K562 (cell line): ENCODE data around the gene MADCAM1. TPM values are rescaled to one million over a fixed set of nuclear protein-coding genes. Genes with fewer than 3 reads are reported as not detected.

Source experiments
- CREB3 ChIP-seq: fragments of 450-650 bp; conservative IDR thresholded peaks from 2 replicates; pipeline ENCODE4 v1.6.1; 2016; ENCODE audit warnings: missing genetic modification characterization, low read depth, mild to moderate bottlenecking, missing compliant biosample characterization, moderate library complexity
- CSDE1 ChIP-seq, 2 experiments: fragments of 450-650 bp; IDR thresholded peaks; 2 replicates each; pipeline ENCODE4 v1.6.1; 2016; ENCODE audit warnings: mild to moderate bottlenecking in 1 of 2
- FOSL1 ChIP-seq: fragments of 200-800 bp; sonication (Bioruptor generic); conservative IDR thresholded peaks from 2 replicates; pipeline ENCODE4 v1.6.1; 2016; ENCODE audit warnings: missing genetic modification characterization, missing compliant biosample characterization
- IFI16 ChIP-seq: fragments of 250-450 bp; sonication (Bioruptor Pico); IDR thresholded peaks from 2 replicates; pipeline ENCODE4 v2.1.2; 2022; ENCODE audit warnings: mild to moderate bottlenecking, inconsistent platforms
- KAT2B ChIP-seq: IDR thresholded peaks from one replicate; pipeline ENCODE4 v1.6.1; 2012; ENCODE audit warnings: low read depth, mild to moderate bottlenecking, control low read depth, inconsistent platforms, low read length, moderate library complexity
- KLF6 ChIP-seq: fragments of 250-450 bp; sonication (Bioruptor Pico); IDR thresholded peaks from 2 replicates; pipeline ENCODE4 v1.4.0; 2020; ENCODE audit warnings: mild to moderate bottlenecking, moderate library complexity, borderline replicate concordance
- MITF ChIP-seq: IDR thresholded peaks from 2 replicates; pipeline ENCODE4 v1.6.1; 2014; ENCODE audit warnings: antibody characterized with exemption
- RFX7 ChIP-seq: fragments of 250-450 bp; sonication (Bioruptor Pico); IDR thresholded peaks from 2 replicates; pipeline ENCODE4 v1.5.1; 2021; ENCODE audit warnings: mild to moderate bottlenecking
- STAT5A ChIP-seq: IDR thresholded peaks from 2 replicates; pipeline ENCODE4 v1.6.1; 2012; ENCODE audit warnings: low read length, inconsistent platforms, borderline replicate concordance
- STAT5B ChIP-seq: fragments of 250-450 bp; sonication (Bioruptor Pico); IDR thresholded peaks from 2 replicates; pipeline ENCODE4 v1.8.0; 2021; ENCODE audit warnings: mild to moderate bottlenecking, inconsistent platforms
- TAF7 ChIP-seq: fragments of 450-650 bp; IDR thresholded peaks from 2 replicates; pipeline ENCODE4 v1.6.1; 2016; ENCODE audit warnings: missing genetic modification characterization, missing compliant biosample characterization
- TCF7L2 ChIP-seq: fragments of 150-350 bp; IDR thresholded peaks from 2 replicates; pipeline ENCODE4 v1.6.1; 2016; ENCODE audit warnings: low read depth, mild to moderate bottlenecking, low read length, moderate library complexity
- ZBTB1 ChIP-seq: sonication (generic); formaldehyde crosslinking; IDR thresholded peaks from 2 replicates; pipeline ENCODE4 v1.8.1; 2023; ENCODE audit warnings: missing genetic modification reagents, low read depth, mild to moderate bottlenecking, borderline replicate concordance
- ZFPM2 ChIP-seq: fragments of 250-450 bp; sonication (Bioruptor Pico); IDR thresholded peaks from 2 replicates; pipeline ENCODE4 v1.5.1; 2022; ENCODE audit warnings: mild to moderate bottlenecking
- ZNF143 ChIP-seq: sonication (generic); formaldehyde crosslinking; IDR thresholded peaks from 2 replicates; pipeline ENCODE4 v1.9.0; 2022; ENCODE audit warnings: mild to moderate bottlenecking, missing genetic modification reagents
- ZNF253 ChIP-seq: fragments of 250-450 bp; sonication (Bioruptor Pico); conservative IDR thresholded peaks from 2 replicates; pipeline ENCODE4 v1.6.1; 2021; ENCODE audit warnings: mild to moderate bottlenecking
- ZNF311 ChIP-seq: fragments of 250-450 bp; sonication (Bioruptor Pico); IDR thresholded peaks from 2 replicates; pipeline ENCODE4 v1.4.0; 2020; ENCODE audit warnings: mild to moderate bottlenecking, moderate library complexity
- ZNF384 ChIP-seq: IDR thresholded peaks from 2 replicates; pipeline ENCODE4 v1.6.1; 2012; ENCODE audit warnings: low read depth, low read length, improper control_type of control experiment
- polyA plus RNA-seq, 8 experiments: library from polyadenylated mRNA; depleted of rRNA in 4 of 8; stranded (reverse) in 5 of 8; unstranded in 3 of 8; fragments of >200 nt; fragmentation: Nextera tagmentation in 2 of 8; fragmentation: Illumina TruSeq in 1 of 8; extraction: Ambion mirVana in 2 of 8; extraction: Trizol in 1 of 8; gene quantifications; 2 replicates each; pipeline versions ENCODE4 v1.2.1 to v1.2.3, GENCODE V29; 2011 to 2014; ENCODE audit warnings: inconsistent platforms in 1 of 8, missing spikeins in 1 of 8
- total RNA-seq, 7 experiments: library from RNA; depleted of rRNA in 6 of 7; stranded (reverse); fragments of >200 nt in 6 of 7; fragmentation: Illumina TruSeq in 2 of 7; extraction: Trizol in 2 of 7; gene quantifications; 2 replicates each; pipeline versions ENCODE4 v1.2.1 to v1.2.3, GENCODE V29; 2011 to 2021; ENCODE audit warnings: low replicate concordance in 1 of 7
- TF ChIP-seq, protein P1 (sequence below): fragments of 450-650 bp; IDR thresholded peaks from 2 replicates; pipeline ENCODE4 v1.6.1; 2017; ENCODE audit warnings: mild to moderate bottlenecking, moderate library complexity
- TF ChIP-seq, protein P2 (sequence below), 2 experiments: IDR thresholded peaks; 2 replicates each; pipeline ENCODE4 v1.6.1; 2012; ENCODE audit warnings: improper control_type of control experiment in 2 of 2, low read depth in 2 of 2, low read length in 2 of 2, borderline replicate concordance in 1 of 2
- TF ChIP-seq, protein P3 (sequence below): sonication (generic); formaldehyde crosslinking; IDR thresholded peaks from 2 replicates; pipeline ENCODE4 v1.8.1; 2023; ENCODE audit warnings: mild to moderate bottlenecking, missing genetic modification reagents

MADCAM1 gene
- total and polyA plus RNA-seq, 9 of the 15 experiments (the other 6 are each of a cell fraction or from before 2014, with no cell fraction given), result 0.09 to 0.36 (median 0.09) TPM; not detected in 6

DNA sequence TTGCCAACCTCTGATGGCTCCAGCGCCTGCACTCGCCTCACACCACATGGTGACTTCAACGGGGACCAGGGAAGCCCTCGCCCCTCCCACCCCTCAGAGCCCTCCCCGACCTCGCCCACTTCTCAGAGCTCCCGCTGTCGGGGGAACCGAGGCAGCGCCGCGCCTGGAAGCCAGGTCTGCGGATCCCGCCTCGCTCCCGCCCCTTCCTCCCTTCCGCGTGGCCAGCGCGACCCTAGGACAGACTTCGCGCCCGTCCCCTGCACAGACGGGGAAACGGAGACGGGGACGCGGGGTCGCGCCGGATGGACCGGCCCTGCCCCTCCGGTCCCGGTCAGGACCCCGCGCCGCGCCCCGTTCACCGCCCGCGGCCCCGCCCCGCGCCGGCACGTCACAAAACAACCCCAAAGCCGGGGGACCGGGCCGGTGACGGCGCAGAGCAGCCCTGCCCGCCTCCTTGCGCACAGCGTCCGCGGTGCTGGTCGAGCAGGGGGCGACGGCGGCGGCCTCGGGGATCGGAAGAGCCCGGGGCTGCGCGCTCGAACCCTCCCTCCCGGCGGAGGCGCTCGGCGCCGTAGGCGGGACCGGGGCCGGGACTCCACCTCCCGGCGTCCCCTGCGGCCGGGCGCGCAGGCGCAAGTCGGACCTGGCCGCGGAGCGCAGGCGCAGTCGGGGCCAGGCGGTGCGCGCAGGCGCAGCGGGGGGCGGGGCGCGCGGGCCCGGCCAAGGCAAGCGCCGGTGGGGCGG is 34.9 kb downstream of the MADCAM1 start (continued):
- TF ChIP-seq, protein P1, sequence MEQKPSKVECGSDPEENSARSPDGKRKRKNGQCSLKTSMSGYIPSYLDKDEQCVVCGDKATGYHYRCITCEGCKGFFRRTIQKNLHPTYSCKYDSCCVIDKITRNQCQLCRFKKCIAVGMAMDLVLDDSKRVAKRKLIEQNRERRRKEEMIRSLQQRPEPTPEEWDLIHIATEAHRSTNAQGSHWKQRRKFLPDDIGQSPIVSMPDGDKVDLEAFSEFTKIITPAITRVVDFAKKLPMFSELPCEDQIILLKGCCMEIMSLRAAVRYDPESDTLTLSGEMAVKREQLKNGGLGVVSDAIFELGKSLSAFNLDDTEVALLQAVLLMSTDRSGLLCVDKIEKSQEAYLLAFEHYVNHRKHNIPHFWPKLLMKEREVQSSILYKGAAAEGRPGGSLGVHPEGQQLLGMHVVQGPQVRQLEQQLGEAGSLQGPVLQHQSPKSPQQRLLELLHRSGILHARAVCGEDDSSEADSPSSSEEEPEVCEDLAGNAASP, result no peak
- TF ChIP-seq KAT2B (no peak), CREB3 (tag) (no peak), TCF7L2 (no peak), IFI16 (no peak), ZBTB1 (CRISPR knock-in tag) (no peak), STAT5B (CRISPR knock-in tag) (no peak), ZNF384 (no peak), STAT5A (no peak), FOSL1 (tag) (no peak), CSDE1 (IDR thresholded peaks at IDR 0.05) (no peak), KLF6 (CRISPR knock-in tag) (no peak), ZNF253 (CRISPR knock-in tag) (no peak), TAF7 (tag) (no peak), MITF (no peak), ZFPM2 (CRISPR knock-in tag) (no peak), ZNF143 (CRISPR knock-in tag) (peak; percentile 73), RFX7 (no peak), ZNF311 (CRISPR knock-in tag) (no peak)
- TF ChIP-seq, protein P2, sequence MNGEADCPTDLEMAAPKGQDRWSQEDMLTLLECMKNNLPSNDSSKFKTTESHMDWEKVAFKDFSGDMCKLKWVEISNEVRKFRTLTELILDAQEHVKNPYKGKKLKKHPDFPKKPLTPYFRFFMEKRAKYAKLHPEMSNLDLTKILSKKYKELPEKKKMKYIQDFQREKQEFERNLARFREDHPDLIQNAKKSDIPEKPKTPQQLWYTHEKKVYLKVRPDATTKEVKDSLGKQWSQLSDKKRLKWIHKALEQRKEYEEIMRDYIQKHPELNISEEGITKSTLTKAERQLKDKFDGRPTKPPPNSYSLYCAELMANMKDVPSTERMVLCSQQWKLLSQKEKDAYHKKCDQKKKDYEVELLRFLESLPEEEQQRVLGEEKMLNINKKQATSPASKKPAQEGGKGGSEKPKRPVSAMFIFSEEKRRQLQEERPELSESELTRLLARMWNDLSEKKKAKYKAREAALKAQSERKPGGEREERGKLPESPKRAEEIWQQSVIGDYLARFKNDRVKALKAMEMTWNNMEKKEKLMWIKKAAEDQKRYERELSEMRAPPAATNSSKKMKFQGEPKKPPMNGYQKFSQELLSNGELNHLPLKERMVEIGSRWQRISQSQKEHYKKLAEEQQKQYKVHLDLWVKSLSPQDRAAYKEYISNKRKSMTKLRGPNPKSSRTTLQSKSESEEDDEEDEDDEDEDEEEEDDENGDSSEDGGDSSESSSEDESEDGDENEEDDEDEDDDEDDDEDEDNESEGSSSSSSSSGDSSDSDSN (IDR thresholded peaks at IDR 0.05; ENCODE audit: borderline replicate concordance in 1 of 2, low read depth in 2 of 2, low read length in 2 of 2), result 0 out of 4 replicates have a peak, but pooled peaks of 1 of the 2 experiments have one; percentile 47
- TF ChIP-seq, protein P3, sequence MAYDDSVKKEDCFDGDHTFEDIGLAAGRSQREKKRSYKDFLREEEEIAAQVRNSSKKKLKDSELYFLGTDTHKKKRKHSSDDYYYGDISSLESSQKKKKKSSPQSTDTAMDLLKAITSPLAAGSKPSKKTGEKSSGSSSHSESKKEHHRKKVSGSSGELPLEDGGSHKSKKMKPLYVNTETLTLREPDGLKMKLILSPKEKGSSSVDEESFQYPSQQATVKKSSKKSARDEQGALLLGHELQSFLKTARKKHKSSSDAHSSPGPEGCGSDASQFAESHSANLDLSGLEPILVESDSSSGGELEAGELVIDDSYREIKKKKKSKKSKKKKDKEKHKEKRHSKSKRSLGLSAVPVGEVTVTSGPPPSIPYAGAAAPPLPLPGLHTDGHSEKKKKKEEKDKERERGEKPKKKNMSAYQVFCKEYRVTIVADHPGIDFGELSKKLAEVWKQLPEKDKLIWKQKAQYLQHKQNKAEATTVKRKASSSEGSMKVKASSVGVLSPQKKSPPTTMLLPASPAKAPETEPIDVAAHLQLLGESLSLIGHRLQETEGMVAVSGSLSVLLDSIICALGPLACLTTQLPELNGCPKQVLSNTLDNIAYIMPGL (CRISPR knock-in tag), result peak; percentile 4; the same call in 1 of the 2 replicates
